Right atrium auricular region (tissue), 2 donors: ENCODE measurements around the gene PTGFRN. TPM values are rescaled to one million over a fixed set of nuclear protein-coding genes. Genes with fewer than 3 reads are reported as not detected.

Source experiments
- DNase-seq: peaks from one replicate; pipeline ENCODE4 v3.0.0-alpha.2; 2019; ENCODE audit warnings: low spot score
- H3K27ac ChIP-seq, 2 donors: fragments of 200-600 bp; sonication (generic); 1 replicate in 1 of 2; 2 replicates in 1 of 2; pipeline ENCODE4 v1.5.1; 2016 to 2019
- H3K27me3 ChIP-seq, 2 donors: fragments of 200-600 bp; sonication (generic); one replicate each; pipeline versions ENCODE4 v1.5.1 to v1.6.0; 2017 to 2019
- H3K36me3 ChIP-seq: fragments of 200-600 bp; sonication (generic); one replicate; pipeline ENCODE4 v1.5.1; 2016
- H3K4me1 ChIP-seq, 2 donors: fragments of 200-600 bp; sonication (generic); one replicate each; pipeline versions ENCODE4 v1.5.1 to v1.6.0; 2017 to 2019
- H3K4me3 ChIP-seq, 2 donors: fragments of 200-600 bp; sonication (generic); 1 replicate in 1 of 2; 2 replicates in 1 of 2; pipeline ENCODE4 v1.5.1; 2017 to 2019; ENCODE audit warnings: mild to moderate bottlenecking in 1 of 2, moderate library complexity in 1 of 2
- H3K9me3 ChIP-seq, 2 donors: fragments of 200-600 bp; sonication (generic); one replicate each; pipeline ENCODE4 v1.5.1; 2019
- total RNA-seq, 2 donors: library from RNA; depleted of rRNA; stranded (reverse); fragments of >200 nt; gene quantifications; one replicate each; pipeline ENCODE4 v1.1.0, GENCODE V29; 2016
- TF ChIP-seq, protein P1 (sequence below), 2 donors: fragments of 200-600 bp; sonication (generic); IDR thresholded peaks; one replicate each; pipeline ENCODE4 v1.5.1; 2019; ENCODE audit warnings: antibody characterized with exemption in 2 of 2

PTGFRN gene
- total RNA-seq, 2 donors from 2014 or later = 129 to 141 TPM

DNA sequence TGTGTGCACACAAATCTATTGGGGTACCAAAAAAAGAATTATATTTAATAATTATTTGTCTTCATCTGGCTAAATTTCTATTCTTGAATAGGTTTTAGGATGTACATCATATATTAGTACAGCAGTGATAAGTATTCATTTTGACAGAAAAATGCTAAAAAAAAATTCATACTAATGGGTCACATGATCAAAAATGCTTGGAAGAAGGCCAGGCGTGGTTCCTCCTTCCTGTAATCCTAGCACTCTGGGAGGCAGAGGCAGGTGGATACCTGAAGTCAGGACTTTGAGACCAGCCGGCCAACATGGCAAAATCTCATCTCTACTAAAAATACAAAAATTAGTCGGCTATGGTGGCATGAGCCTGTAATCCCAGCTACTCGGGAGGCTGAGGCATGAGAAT is 26.9 kb upstream of the PTGFRN start:
- H3K36me3 ChIP-seq = no peaks in the 10 kb centered on the region
- H3K27ac ChIP-seq = peak overlapping the region in 1 of 2 donors; percentile 41
- peaks cover 0 to 20% of the 10 kb centered on the region in 2 donors for H3K4me1 ChIP-seq

DNA sequence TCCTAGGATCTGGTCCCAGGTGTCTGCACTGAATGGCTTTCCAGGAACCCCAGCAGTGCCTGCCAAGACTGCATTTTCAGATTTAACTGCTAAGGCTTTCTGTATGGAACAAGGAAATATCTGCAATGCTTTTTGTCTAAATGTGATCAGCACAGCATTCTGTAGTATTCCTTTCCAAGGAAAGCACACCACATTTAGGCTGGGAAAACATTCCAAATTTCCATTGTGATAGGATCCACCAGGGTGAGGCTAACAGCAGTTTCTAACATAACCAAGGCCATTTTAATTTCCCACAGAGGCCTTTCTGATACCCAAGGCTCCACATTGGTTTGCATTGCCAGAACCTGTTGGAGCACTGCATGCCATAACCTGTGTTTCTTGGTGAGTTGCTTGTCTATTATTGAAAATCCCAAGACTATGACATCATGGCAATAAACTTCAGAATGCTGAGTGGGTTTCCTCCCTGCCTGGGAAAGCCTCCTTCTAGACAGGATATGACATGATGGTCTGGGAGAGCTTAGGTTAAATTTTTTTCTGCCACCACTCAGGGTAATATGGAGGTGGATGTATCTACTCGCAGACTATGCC is 23.3 kb upstream of the PTGFRN start:
- Histone ChIP-seq H3K27me3 (no peaks in the 10 kb centered on the region), H3K4me1 (peaks cover 0 to 4% of the 10 kb centered on the region in 2 donors), H3K9me3 (no peaks in the 10 kb centered on the region), H3K4me3 (no peak overlapping the region), H3K27ac (no peak overlapping the region), H3K36me3 (no peaks in the 10 kb centered on the region)
- no peak for DNase-seq
- TF ChIP-seq, protein P1, sequence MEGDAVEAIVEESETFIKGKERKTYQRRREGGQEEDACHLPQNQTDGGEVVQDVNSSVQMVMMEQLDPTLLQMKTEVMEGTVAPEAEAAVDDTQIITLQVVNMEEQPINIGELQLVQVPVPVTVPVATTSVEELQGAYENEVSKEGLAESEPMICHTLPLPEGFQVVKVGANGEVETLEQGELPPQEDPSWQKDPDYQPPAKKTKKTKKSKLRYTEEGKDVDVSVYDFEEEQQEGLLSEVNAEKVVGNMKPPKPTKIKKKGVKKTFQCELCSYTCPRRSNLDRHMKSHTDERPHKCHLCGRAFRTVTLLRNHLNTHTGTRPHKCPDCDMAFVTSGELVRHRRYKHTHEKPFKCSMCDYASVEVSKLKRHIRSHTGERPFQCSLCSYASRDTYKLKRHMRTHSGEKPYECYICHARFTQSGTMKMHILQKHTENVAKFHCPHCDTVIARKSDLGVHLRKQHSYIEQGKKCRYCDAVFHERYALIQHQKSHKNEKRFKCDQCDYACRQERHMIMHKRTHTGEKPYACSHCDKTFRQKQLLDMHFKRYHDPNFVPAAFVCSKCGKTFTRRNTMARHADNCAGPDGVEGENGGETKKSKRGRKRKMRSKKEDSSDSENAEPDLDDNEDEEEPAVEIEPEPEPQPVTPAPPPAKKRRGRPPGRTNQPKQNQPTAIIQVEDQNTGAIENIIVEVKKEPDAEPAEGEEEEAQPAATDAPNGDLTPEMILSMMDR (IDR thresholded peaks at IDR 0.05) = no peak

More for the DNA sequence above, 26.9 kb upstream of the PTGFRN start:
- H3K27me3 ChIP-seq = no peaks in the 10 kb centered on the region
- no peak for DNase-seq
- H3K4me3 ChIP-seq = no peak overlapping the region
- H3K9me3 ChIP-seq = no peaks in the 10 kb centered on the region
- TF ChIP-seq, protein P1 (IDR thresholded peaks at IDR 0.05) = no peak

DNA sequence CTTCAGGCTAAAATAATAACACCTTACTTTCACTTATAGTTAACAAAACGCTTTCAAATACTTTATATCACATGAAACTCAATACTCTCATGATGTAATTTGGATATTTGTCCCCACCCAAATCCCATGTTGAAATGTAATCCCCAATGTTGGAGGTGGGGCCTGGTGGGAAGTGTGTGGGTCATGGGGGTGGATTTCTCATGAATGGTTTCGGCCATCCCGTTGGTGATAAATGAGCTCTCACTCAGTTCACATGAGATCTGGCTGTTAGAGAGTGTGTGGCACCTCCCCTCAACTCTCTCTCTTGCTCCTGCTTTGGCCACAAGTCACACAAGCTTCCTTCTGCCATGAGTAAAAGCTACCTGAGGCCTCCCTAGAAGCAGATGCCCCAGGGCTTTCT is 22.5 kb upstream of the PTGFRN start:
- Histone ChIP-seq H3K27me3 (no peaks in the 10 kb centered on the region), H3K9me3 (no peaks in the 10 kb centered on the region), H3K27ac (no peak overlapping the region), H3K4me1 (no peaks in the 10 kb centered on the region), H3K36me3 (no peaks in the 10 kb centered on the region), H3K4me3 (no peak overlapping the region)
- no peak for DNase-seq
- TF ChIP-seq, protein P1 (IDR thresholded peaks at IDR 0.05) = no peak

DNA sequence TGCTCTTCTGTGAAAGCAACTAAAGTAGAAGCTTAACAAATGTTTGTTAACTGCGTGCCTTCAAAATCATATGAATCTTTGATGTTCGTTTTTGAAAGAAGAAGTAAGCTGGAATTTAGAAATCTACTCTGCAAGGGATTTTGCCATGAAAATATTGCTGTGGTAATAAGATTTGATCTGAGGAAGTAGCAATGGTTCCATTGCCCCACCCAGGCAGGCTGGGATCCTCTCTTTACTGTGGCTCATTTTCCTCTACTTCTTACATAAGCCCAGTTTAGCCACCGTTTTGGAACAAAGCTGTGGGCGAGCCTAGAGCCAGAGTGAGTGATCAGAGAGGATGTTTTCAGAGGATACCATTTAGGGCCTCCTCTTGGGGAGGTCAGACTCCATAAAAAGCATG is 20.3 kb upstream of the PTGFRN start:
- DNase-seq = no peak
- TF ChIP-seq, protein P1 (IDR thresholded peaks at IDR 0.05) = no peak
- Histone ChIP-seq H3K4me3 (no peak overlapping the region), H3K9me3 (no peaks in the 10 kb centered on the region), H3K4me1 (no peaks in the 10 kb centered on the region), H3K36me3 (no peaks in the 10 kb centered on the region), H3K27ac (no peak overlapping the region), H3K27me3 (no peaks in the 10 kb centered on the region)

DNA sequence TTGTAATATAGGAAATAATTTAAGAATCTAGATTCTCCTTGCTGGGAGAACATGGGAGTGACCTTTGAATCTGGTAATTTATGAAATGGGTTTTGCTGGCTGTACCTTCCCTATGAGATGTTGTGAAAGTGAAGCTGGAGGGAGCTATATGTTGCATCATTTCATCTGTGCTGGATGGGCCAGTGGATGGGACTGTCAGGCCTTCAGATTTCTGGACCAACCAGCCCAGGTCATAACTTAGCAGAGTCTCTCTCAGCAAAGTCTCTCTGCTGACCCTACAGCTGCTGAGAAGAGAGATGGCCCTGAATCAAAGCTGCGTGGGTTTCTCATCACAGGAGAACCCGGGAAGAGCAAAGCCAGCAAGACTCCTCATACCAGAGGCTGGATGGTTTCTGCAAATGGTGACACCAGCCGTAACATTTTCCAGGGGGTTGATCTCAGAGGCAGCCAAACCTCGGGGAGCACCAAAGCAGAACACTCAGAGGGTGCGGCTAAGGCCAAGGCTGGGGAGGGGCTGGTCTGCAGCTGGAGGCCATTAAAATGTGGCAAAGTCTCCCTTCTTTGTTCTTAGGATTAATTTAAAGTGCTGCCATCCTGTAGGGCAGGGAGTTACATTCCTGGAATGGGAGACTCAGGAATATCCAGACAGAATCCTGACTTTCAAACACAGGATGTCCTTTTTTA is 18.2 kb upstream of the PTGFRN start:
- Histone ChIP-seq H3K4me1 (no peaks in the 10 kb centered on the region), H3K4me3 (no peak overlapping the region), H3K9me3 (no peaks in the 10 kb centered on the region), H3K27ac (peak overlapping the region in 1 of 2 donors; percentile 16), H3K27me3 (no peaks in the 10 kb centered on the region), H3K36me3 (no peaks in the 10 kb centered on the region)
- DNase-seq = no peak
- TF ChIP-seq, protein P1 (IDR thresholded peaks at IDR 0.05) = no peak
